Neural progenitor cell (in vitro differentiated cells): ENCODE measurements around the gene PANX1. TPM values are rescaled to one million over a fixed set of nuclear protein-coding genes. Genes with fewer than 3 reads are reported as not detected.

Experiments used
- DNase-seq: peaks from one replicate; pipeline ENCODE4 v3.0.0-alpha.2; 2016; ENCODE audit warnings: low spot score
- H2AFZ ChIP-seq: fragments of 200-600 bp; sonication (generic); replicated peaks from 2 replicates; pipeline ENCODE4 v1.6.1; 2016; ENCODE audit warnings: antibody characterized with exemption
- H3F3A ChIP-seq: fragments of 200-600 bp; sonication (generic); 2 replicates; pipeline ENCODE4 v1.6.1; 2016; ENCODE audit warnings: antibody characterized with exemption, low read depth
- H3K27ac ChIP-seq: fragments of 200-600 bp; sonication (generic); 2 replicates; pipeline ENCODE4 v1.5.1; 2016; ENCODE audit warnings: mild to moderate bottlenecking
- H3K27me3 ChIP-seq: fragments of 200-600 bp; sonication (generic); 2 replicates; pipeline ENCODE4 v1.6.1; 2016; ENCODE audit warnings: mild to moderate bottlenecking, moderate library complexity
- H3K36me3 ChIP-seq: fragments of 200-600 bp; sonication (generic); 2 replicates; pipeline ENCODE4 v1.5.1; 2016
- H3K4me1 ChIP-seq: fragments of 200-600 bp; sonication (generic); 2 replicates; pipeline ENCODE4 v1.6.1; 2016; ENCODE audit warnings: mixed run types
- H3K4me2 ChIP-seq: fragments of 200-600 bp; sonication (generic); 2 replicates; pipeline ENCODE4 v1.6.1; 2016
- H3K4me3 ChIP-seq: fragments of 200-600 bp; sonication (generic); 2 replicates; pipeline ENCODE4 v1.5.1; 2016
- H3K79me2 ChIP-seq: fragments of 200-600 bp; sonication (generic); 2 replicates; pipeline ENCODE4 v1.6.1; 2016; ENCODE audit warnings: low read depth
- H3K9ac ChIP-seq: fragments of 200-600 bp; sonication (generic); 2 replicates; pipeline ENCODE4 v1.6.1; 2016
- H3K9me3 ChIP-seq: fragments of 200-600 bp; sonication (generic); 2 replicates; pipeline ENCODE4 v1.5.1; 2016; ENCODE audit warnings: low read depth
- H4K20me1 ChIP-seq: fragments of 200-600 bp; sonication (generic); 2 replicates; pipeline ENCODE4 v1.6.1; 2016; ENCODE audit warnings: low read depth
- H3K27ac Mint-ChIP-seq: 3 replicates; pipeline ENCODE4 v1.8.0; 2021; ENCODE audit warnings: mixed read lengths
- H3K27me3 Mint-ChIP-seq: 2 replicates; pipeline ENCODE4 v1.8.0; 2022; ENCODE audit warnings: low read depth, mild to moderate bottlenecking, inconsistent platforms, moderate library complexity, mixed read lengths; ENCODE audit not compliant: insufficient read depth
- H3K36me3 Mint-ChIP-seq: 3 replicates; pipeline ENCODE4 v1.8.0; 2021; ENCODE audit warnings: mixed read lengths
- H3K4me1 Mint-ChIP-seq: 3 replicates; pipeline ENCODE4 v1.8.0; 2021; ENCODE audit warnings: mixed read lengths
- H3K4me3 Mint-ChIP-seq: 3 replicates; pipeline ENCODE4 v1.8.0; 2021; ENCODE audit warnings: mild to moderate bottlenecking, moderate library complexity, mixed read lengths
- H3K9me3 Mint-ChIP-seq: 3 replicates; pipeline ENCODE4 v1.8.0; 2020; ENCODE audit warnings: mixed read lengths
- CTCF ChIP-seq: fragments of 200-600 bp; sonication (generic); IDR thresholded peaks from 2 replicates; pipeline ENCODE4 v1.5.1; 2017; ENCODE audit warnings: antibody characterized with exemption, mild to moderate bottlenecking
- EZH2 ChIP-seq: fragments of 200-600 bp; sonication (generic); IDR thresholded peaks from 2 replicates; pipeline ENCODE4 v1.6.1; 2017; ENCODE audit warnings: antibody characterized with exemption, mild to moderate bottlenecking, moderate library complexity
- EZH2phosphoT487 ChIP-seq: fragments of 200-600 bp; sonication (generic); IDR thresholded peaks from 2 replicates; pipeline ENCODE4 v1.6.1; 2017; ENCODE audit warnings: antibody characterized with exemption
- total RNA-seq: library from RNA; depleted of rRNA; stranded (reverse); fragments of >200 nt; gene quantifications from 2 replicates; pipeline ENCODE4 v1.2.3, GENCODE V29; 2015; ENCODE audit warnings: low replicate concordance

Gene PANX1
- total RNA-seq, 1 donor from 2014 or later = 26.4 TPM

GRCh38 chr11:94169930-94170545 lies 41.4 kb downstream of the PANX1 start:
- H3K4me3 Mint-ChIP-seq = no peak overlapping the region
- Histone ChIP-seq H3K36me3 (peaks cover 6% of the 10 kb centered on the region), H3K27me3 (no peaks in the 10 kb centered on the region), H2AFZ (no peak overlapping the region), H3K27ac (no peak overlapping the region), H3F3A (no peaks in the 10 kb centered on the region), H3K9ac (no peak overlapping the region), H3K4me1 (no peaks in the 10 kb centered on the region), H3K4me3 (no peak overlapping the region), H3K79me2 (peaks cover 92% of the 10 kb centered on the region), H4K20me1 (peaks cover 13% of the 10 kb centered on the region), H3K9me3 (no peaks in the 10 kb centered on the region), H3K4me2 (no peak overlapping the region)
- no peaks in the 10 kb centered on the region for H3K27me3 Mint-ChIP-seq
- H3K9me3 Mint-ChIP-seq = peaks cover 12% of the 10 kb centered on the region
- H3K36me3 Mint-ChIP-seq = peaks cover 38% of the 10 kb centered on the region
- no peak overlapping the region for H3K27ac Mint-ChIP-seq
- DNase-seq = no peak
- TF ChIP-seq EZH2 (no peak), CTCF (no peak), EZH2phosphoT487 (no peak)
- H3K4me1 Mint-ChIP-seq = peaks cover 2% of the 10 kb centered on the region

GRCh38 chr11:94170953-94171352 lies 42.3 kb downstream of the PANX1 start:
- no peak overlapping the region for H3K27ac ChIP-seq
- peaks cover 37% of the 10 kb centered on the region for H3K36me3 Mint-ChIP-seq
- H2AFZ ChIP-seq = no peak overlapping the region
- H3K27me3 ChIP-seq = no peaks in the 10 kb centered on the region
- TF ChIP-seq CTCF (no peak), EZH2phosphoT487 (no peak), EZH2 (no peak)
- H3K9ac ChIP-seq = no peak overlapping the region
- H3K4me3 Mint-ChIP-seq = no peak overlapping the region
- peaks cover 10% of the 10 kb centered on the region for H3K9me3 Mint-ChIP-seq
- H3K4me2 ChIP-seq = no peak overlapping the region
- H3K9me3 ChIP-seq = no peaks in the 10 kb centered on the region
- peaks cover 2% of the 10 kb centered on the region for H3K4me1 Mint-ChIP-seq
- no peaks in the 10 kb centered on the region for H3K27me3 Mint-ChIP-seq
- peaks cover 92% of the 10 kb centered on the region for H3K79me2 ChIP-seq
- no peaks in the 10 kb centered on the region for H3F3A ChIP-seq
- DNase-seq = no peak
- no peaks in the 10 kb centered on the region for H3K4me1 ChIP-seq
- peaks cover 13% of the 10 kb centered on the region for H4K20me1 ChIP-seq
- no peak overlapping the region for H3K4me3 ChIP-seq
- H3K27ac Mint-ChIP-seq = peak overlapping the region; percentile 21
- peaks cover 4% of the 10 kb centered on the region for H3K36me3 ChIP-seq

- Histone ChIP-seq H2AFZ (no peak overlapping the region), H3K4me2 (no peak overlapping the region), H3K9ac (no peak overlapping the region), H3K79me2 (peaks cover 92% of the 10 kb centered on the region), H4K20me1 (peaks cover 13% of the 10 kb centered on the region), H3F3A (no peaks in the 10 kb centered on the region), H3K36me3 (no peaks in the 10 kb centered on the region), H3K9me3 (no peaks in the 10 kb centered on the region), H3K27ac (no peak overlapping the region), H3K4me1 (no peaks in the 10 kb centered on the region), H3K4me3 (no peak overlapping the region), H3K27me3 (no peaks in the 10 kb centered on the region)
- Mint-ChIP-seq H3K27me3 (no peaks in the 10 kb centered on the region), H3K4me1 (peaks cover 2% of the 10 kb centered on the region), H3K4me3 (no peak overlapping the region), H3K9me3 (peaks cover 4% of the 10 kb centered on the region), H3K27ac (no peak overlapping the region), H3K36me3 (peaks cover 30% of the 10 kb centered on the region)
- DNase-seq = peak; percentile 79
- TF ChIP-seq EZH2 (no peak), CTCF (peak; percentile 91), EZH2phosphoT487 (no peak)
These were observed 43.2 kb downstream of the PANX1 start for GRCh38 chr11:94171693-94172440.
